GM21528 (cell line): ENCODE results near the gene CLTB.

Experiments used
- ATAC-seq: cut with Tn5 transposase; IDR thresholded peaks from one replicate; pipeline ENCODE4 v1.9.1; 2021; ENCODE audit warnings: mild to moderate bottlenecking, moderate library complexity; ENCODE audit not compliant: unreplicated experiment, low FRiP score

CLTB gene

DNA sequence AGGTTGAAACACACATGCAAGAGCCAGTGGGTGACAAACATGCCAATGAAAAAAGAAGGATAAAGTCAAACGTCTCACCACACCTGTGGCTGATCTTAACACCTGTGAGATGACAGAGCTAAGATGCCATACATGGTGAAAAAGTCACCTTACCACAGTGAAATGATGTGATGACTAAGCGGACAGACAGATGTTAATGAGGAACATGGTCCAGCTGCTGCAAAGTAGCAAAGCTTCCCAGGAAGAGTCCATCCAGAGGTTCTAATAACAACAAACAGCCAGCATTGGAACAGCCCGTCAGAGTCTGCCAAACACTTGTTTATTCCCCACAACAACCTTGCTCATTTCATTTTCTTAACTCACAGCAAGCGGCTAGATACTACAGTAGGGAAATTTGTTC is 56.7 kb downstream of the CLTB start:
- ATAC-seq, result no peak

- ATAC-seq, result no peak
These were observed 60.2 kb downstream of the CLTB start for GRCh38 chr5:176356179-176356566.

DNA sequence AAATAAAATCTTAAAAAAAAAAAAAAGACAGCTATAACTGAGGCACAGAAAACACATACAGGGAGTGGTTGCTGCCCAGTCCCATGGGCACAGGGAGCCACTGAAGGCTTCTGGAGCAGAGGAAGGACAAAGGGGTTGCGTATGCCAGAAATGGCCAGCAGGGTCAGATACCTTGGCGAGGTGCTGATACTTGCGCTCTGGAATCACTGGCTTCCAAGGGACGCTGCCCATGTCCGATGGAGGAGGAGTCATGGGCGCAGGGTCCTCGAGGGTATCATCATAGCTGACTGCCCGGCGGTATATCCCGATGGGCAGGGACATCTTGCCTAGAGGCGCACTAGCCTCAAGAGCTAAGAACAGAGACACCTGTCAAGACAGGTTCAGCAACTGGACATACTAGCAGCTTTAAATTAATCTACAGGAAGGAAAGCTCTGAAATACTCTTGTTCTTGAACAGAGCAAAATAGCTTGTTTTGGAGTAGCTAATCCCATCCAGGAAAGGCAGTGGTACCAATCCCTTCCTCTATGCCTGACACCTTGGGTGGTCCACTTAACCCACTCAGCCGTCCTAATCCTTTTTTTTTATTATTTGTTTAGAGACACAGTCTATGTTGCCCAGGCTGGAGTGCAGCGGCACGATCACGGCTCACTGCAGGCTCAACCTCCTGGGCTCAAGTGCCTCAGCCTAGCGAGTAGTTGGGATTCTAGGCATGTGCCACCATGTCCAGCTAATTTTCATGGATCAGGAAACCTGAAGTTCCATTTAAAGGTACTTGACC is 60.8 kb downstream of the CLTB start:
- ATAC-seq, result no peak

GRCh38 chr5:176353533-176353932 is 62.8 kb downstream of the CLTB start:
- no peak for ATAC-seq

DNA sequence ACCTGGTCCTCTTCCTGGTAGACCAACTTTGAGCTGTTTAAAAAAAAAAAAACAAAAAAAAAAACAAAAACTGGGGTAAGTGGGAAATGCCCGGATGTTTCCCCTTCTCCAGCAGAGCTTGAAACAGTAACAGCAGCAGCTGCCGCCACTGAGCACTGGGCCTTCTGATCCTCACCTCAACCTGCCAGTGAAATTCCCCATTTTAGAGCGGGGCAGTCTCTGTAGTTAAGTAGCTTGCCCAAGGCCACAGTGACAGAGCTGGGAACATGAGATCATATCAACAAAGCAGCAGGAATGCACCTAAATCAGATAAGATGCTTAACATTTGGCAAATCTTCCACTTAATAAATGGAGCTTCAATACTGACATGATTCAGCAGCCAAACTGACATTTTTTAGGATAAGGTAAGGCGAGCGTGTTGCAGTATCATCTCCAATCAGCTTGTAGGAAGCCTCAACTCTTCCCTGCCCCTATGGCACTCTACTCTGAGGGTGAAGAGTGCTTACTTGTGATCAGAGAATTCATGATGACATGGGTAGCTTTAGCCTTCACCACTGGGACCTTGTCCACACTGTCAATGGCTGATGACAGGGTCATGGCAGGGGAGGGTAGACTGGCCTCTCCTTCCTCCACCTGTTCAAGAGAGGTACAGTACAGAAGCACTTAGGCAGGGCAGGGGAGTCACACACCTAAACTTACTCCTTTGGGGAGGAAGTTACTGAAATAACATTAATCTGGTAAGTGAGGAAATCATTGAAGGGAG is 64.0 kb downstream of the CLTB start:
- no peak for ATAC-seq

- ATAC-seq, result no peak
These were observed 65.9 kb downstream of the CLTB start for GRCh38 chr5:176350416-176350815.

GRCh38 chr5:176342766-176343458 is 73.4 kb downstream of the CLTB start:
- no peak for ATAC-seq
